ENCODE results near the gene TMEM236. TPM values are rescaled to one million over a fixed set of nuclear protein-coding genes. Genes with fewer than 3 reads are reported as not detected.

TMEM236 gene, protein sequence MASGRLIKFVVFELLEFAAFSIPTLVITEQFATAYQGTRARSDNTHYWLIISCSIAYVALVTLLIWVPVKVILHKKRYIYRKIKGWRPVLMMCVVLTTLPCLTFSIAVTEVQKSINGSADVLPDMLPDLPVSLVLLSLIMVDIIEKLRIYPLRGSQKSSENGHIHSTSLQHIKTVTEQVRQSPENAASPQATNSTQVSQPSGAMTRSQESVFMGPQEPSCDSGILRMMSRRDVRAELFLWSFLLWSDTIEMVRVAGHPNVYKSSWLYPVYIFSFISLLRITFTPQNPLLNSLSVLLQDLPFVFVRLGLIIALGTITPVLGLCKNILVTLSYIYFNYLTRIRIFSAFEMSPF
- polyA plus RNA-seq (2012; ENCODE audit: insufficient read length, low read depth), result 0.19 TPM

DNA sequence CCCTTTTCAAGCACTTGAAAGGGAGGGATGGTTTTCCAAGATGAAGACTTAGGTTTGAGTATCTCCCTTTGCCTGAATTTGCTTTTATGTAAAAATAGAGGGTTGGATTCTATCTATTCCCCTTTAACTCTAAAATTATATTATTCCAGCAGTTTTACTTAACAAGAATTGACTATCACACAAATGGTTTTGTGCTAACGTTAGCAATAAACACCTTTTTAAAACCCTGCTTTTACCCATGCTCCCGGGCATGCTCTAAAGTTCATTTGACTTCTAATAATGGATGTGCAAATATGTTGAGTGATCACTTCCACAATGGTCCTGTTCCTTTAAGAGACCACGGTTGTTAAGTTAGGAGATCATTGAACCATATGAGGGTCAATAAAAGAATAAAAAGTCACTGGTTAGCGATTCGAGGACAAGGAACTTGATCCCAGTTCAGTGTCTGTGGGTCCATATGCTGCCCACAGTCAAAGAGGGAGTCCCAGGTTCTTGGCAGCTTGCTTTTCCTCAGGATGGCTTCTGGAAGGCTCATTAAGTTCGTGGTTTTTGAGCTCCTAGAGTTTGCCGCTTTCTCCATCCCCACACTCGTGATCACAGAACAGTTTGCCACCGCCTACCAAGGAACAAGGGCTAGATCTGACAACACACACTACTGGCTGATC lies at the start of gene TMEM236:
TSS of gene TMEM236 (plus strand) at position 421 of the 665 bp plus-strand sequence. CDS start at position 516, 95 bp downstream.
- TF ChIP-seq FOXP2 (optimal IDR thresholded peaks at IDR 0.05; ENCODE audit: borderline replicate concordance, extremely low read depth, extremely low read length, insufficient read depth) (no peak), POLR2AphosphoS5 (IDR thresholded peaks at IDR 0.05; ENCODE audit: low read depth, low read length) (no peak), TAF1 (IDR thresholded peaks at IDR 0.05; ENCODE audit: borderline replicate concordance, insufficient read depth, low read length) (no peak), SIN3A (IDR thresholded peaks at IDR 0.05; ENCODE audit: borderline replicate concordance, insufficient read depth, low read length) (no peak)
- TF ChIP-seq, protein P1, sequence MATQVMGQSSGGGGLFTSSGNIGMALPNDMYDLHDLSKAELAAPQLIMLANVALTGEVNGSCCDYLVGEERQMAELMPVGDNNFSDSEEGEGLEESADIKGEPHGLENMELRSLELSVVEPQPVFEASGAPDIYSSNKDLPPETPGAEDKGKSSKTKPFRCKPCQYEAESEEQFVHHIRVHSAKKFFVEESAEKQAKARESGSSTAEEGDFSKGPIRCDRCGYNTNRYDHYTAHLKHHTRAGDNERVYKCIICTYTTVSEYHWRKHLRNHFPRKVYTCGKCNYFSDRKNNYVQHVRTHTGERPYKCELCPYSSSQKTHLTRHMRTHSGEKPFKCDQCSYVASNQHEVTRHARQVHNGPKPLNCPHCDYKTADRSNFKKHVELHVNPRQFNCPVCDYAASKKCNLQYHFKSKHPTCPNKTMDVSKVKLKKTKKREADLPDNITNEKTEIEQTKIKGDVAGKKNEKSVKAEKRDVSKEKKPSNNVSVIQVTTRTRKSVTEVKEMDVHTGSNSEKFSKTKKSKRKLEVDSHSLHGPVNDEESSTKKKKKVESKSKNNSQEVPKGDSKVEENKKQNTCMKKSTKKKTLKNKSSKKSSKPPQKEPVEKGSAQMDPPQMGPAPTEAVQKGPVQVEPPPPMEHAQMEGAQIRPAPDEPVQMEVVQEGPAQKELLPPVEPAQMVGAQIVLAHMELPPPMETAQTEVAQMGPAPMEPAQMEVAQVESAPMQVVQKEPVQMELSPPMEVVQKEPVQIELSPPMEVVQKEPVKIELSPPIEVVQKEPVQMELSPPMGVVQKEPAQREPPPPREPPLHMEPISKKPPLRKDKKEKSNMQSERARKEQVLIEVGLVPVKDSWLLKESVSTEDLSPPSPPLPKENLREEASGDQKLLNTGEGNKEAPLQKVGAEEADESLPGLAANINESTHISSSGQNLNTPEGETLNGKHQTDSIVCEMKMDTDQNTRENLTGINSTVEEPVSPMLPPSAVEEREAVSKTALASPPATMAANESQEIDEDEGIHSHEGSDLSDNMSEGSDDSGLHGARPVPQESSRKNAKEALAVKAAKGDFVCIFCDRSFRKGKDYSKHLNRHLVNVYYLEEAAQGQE (IDR thresholded peaks at IDR 0.05; ENCODE audit: insufficient read depth in 1 of 2, low read depth in 2 of 2, low read length in 2 of 2), result no peak

DNA sequence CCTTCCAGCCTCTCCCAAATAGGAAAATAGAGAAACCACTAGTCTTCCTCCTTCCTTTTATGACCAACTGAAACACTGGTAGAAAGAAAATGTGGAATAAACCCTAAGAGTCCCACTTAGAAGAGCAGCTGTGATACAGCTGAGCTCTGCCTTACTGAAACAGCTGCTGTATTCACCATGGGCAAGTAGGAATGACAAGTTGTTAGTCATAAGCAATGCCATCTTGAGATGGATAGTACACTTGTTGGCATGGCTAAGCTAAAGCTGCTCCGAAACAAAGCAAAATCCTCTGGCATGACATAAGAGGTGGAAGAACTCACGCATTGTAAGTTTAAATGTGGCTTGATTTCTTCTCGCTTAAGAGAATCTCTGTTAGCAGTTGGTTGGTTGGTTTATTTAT lies 48.3 kb upstream of the TMEM236 start:
- no peak for TF ChIP-seq FOXP2 (optimal IDR thresholded peaks at IDR 0.05; ENCODE audit: borderline replicate concordance, extremely low read depth, extremely low read length, insufficient read depth)
- TF ChIP-seq POLR2AphosphoS5 (IDR thresholded peaks at IDR 0.05; ENCODE audit: low read depth, low read length), result no peak
- no peak for TF ChIP-seq SIN3A (IDR thresholded peaks at IDR 0.05; ENCODE audit: borderline replicate concordance, insufficient read depth, low read length)
- TF ChIP-seq TAF1 (IDR thresholded peaks at IDR 0.05; ENCODE audit: borderline replicate concordance, insufficient read depth, low read length), result no peak
- TF ChIP-seq, protein P1 (IDR thresholded peaks at IDR 0.05; ENCODE audit: insufficient read depth in 1 of 2, low read depth in 2 of 2, low read length in 2 of 2), result no peak

DNA sequence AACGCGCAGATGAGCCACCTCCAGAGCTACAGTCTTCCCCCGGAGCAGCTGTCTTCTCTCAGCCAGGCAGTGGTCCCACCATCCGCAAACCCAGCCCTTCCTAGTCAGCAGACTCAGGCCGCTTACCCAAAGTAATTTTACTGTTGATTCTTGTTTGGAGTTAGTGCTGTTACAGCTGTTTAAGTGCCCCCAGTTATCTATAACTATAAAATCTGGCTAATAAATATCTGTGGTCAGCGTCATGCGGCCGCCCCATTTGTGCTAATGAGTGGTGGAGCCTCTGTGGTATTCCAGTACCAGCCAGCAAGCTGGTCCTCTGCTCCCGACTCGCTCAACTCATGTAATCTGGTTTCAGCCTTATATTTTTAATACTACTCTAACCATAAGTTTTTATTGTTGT lies 43.2 kb upstream of the TMEM236 start:
- TF ChIP-seq SIN3A (IDR thresholded peaks at IDR 0.05; ENCODE audit: borderline replicate concordance, insufficient read depth, low read length), result no peak
- no peak for TF ChIP-seq POLR2AphosphoS5 (IDR thresholded peaks at IDR 0.05; ENCODE audit: low read depth, low read length)
- TF ChIP-seq, protein P1 (IDR thresholded peaks at IDR 0.05; ENCODE audit: insufficient read depth in 1 of 2, low read depth in 2 of 2, low read length in 2 of 2), result no peak
- no peak for TF ChIP-seq TAF1 (IDR thresholded peaks at IDR 0.05; ENCODE audit: borderline replicate concordance, insufficient read depth, low read length)
- TF ChIP-seq FOXP2 (optimal IDR thresholded peaks at IDR 0.05; ENCODE audit: borderline replicate concordance, extremely low read depth, extremely low read length, insufficient read depth), result no peak

DNA sequence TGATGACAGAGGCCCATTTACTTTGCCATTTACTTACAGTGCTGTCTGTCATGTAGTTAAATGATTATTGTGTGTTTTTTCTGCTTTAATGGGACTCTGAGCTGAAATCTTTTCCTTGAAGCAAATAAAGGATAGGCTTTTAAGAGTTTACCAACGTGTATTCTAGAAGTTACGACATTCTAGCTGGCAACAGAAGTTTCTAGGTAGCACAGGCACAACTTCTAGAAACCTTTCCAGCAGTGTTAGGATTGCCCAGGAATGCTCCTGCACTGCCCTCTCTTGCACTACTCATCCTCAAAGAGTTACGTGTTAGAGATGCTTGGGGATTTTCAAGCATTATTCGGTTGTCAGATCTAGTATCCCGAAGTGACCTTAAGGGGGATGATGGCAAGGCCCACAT lies 42.5 kb upstream of the TMEM236 start:
- TF ChIP-seq FOXP2 (optimal IDR thresholded peaks at IDR 0.05; ENCODE audit: borderline replicate concordance, extremely low read depth, extremely low read length, insufficient read depth), result no peak
- TF ChIP-seq SIN3A (IDR thresholded peaks at IDR 0.05; ENCODE audit: borderline replicate concordance, insufficient read depth, low read length), result no peak
- TF ChIP-seq, protein P1 (IDR thresholded peaks at IDR 0.05; ENCODE audit: insufficient read depth in 1 of 2, low read depth in 2 of 2, low read length in 2 of 2), result no peak
- no peak for TF ChIP-seq TAF1 (IDR thresholded peaks at IDR 0.05; ENCODE audit: borderline replicate concordance, insufficient read depth, low read length)
- no peak for TF ChIP-seq POLR2AphosphoS5 (IDR thresholded peaks at IDR 0.05; ENCODE audit: low read depth, low read length)

Data from PFSK-1 (cell line).